ENCODE measurements around the gene OTOS. TPM values are rescaled to one million over a fixed set of nuclear protein-coding genes. Genes with fewer than 3 reads are reported as not detected.

OTOS gene
- total and polyA plus RNA-seq, 3 experiments from 2014 or later: not detected

- no peaks in the 10 kb centered on the region for H3K4me1 Mint-ChIP-seq
- no peak overlapping the region for H3K4me3 Mint-ChIP-seq
- no peaks in the 10 kb centered on the region for H3K4me1 ChIP-seq (ENCODE audit: insufficient read depth, low read length)
- ChIA-PET CTCF (interaction anchor here (1.1 kb wide), 1 partner anchor 22 kb away, joined by 3 read pairs; no protein-coding TSS in a partner anchor), POLR2A (no interaction called here)
- no peaks in the 10 kb centered on the region for H3K36me3 ChIP-seq (ENCODE audit: insufficient read depth, low read length)
- H3K27me3 ChIP-seq (ENCODE audit: insufficient read depth, low read length, poor library complexity, severe bottlenecking): no peaks in the 10 kb centered on the region
- H3K27ac ChIP-seq (ENCODE audit: low read depth, low read length): no peak overlapping the region
- H3K9me3 ChIP-seq (ENCODE audit: low read length): no peaks in the 10 kb centered on the region
- no peak overlapping the region for H3K27ac Mint-ChIP-seq
- peaks cover 0 to 1% (median 0%) of the 10 kb centered on the region in 3 donors for H3K36me3 Mint-ChIP-seq
- no peak overlapping the region for H3K4me3 ChIP-seq (ENCODE audit: low read length)
- no peaks in the 10 kb centered on the region for H3K9me3 Mint-ChIP-seq
- no peak for DNase-seq
- peaks cover 13 to 20% of the 10 kb centered on the region in 2 donors for H3K27me3 Mint-ChIP-seq
Measured at GRCh38 chr2:240165034-240165433, 24.6 kb upstream of the OTOS start.

- no peaks in the 10 kb centered on the region for H3K4me1 Mint-ChIP-seq
- CTCF ChIA-PET: no interaction called here
- H3K27ac ChIP-seq (ENCODE audit: low read depth, low read length): no peak overlapping the region
- POLR2A ChIA-PET: no interaction called here
- peaks cover 0 to 1% (median 0%) of the 10 kb centered on the region in 3 donors for H3K36me3 Mint-ChIP-seq
- no peaks in the 10 kb centered on the region for H3K36me3 ChIP-seq (ENCODE audit: insufficient read depth, low read length)
- H3K9me3 ChIP-seq (ENCODE audit: low read length): no peaks in the 10 kb centered on the region
- H3K4me1 ChIP-seq (ENCODE audit: insufficient read depth, low read length): no peaks in the 10 kb centered on the region
- H3K27me3 Mint-ChIP-seq: peaks cover 13 to 18% of the 10 kb centered on the region in 2 donors
- no peak overlapping the region for H3K4me3 Mint-ChIP-seq
- H3K27ac Mint-ChIP-seq: no peak overlapping the region
- H3K27me3 ChIP-seq (ENCODE audit: insufficient read depth, low read length, poor library complexity, severe bottlenecking): no peaks in the 10 kb centered on the region
- DNase-seq: no peak
- no peak overlapping the region for H3K4me3 ChIP-seq (ENCODE audit: low read length)
- H3K9me3 Mint-ChIP-seq: no peaks in the 10 kb centered on the region
Measured at GRCh38 chr2:240164586-240164985, 24.1 kb upstream of the OTOS start.

GRCh38 chr2:240163844-240164574 lies 23.6 kb upstream of the OTOS start:
- Histone ChIP-seq H3K27me3 (ENCODE audit: insufficient read depth, low read length, poor library complexity, severe bottlenecking) (no peaks in the 10 kb centered on the region), H3K27ac (ENCODE audit: low read depth, low read length) (no peak overlapping the region), H3K36me3 (ENCODE audit: insufficient read depth, low read length) (no peaks in the 10 kb centered on the region), H3K4me3 (ENCODE audit: low read length) (no peak overlapping the region), H3K4me1 (ENCODE audit: insufficient read depth, low read length) (no peaks in the 10 kb centered on the region), H3K9me3 (ENCODE audit: low read length) (no peaks in the 10 kb centered on the region)
- Mint-ChIP-seq H3K36me3 (peaks cover 0 to 1% (median 0%) of the 10 kb centered on the region in 3 donors), H3K4me3 (no peak overlapping the region), H3K4me1 (no peaks in the 10 kb centered on the region), H3K9me3 (no peaks in the 10 kb centered on the region), H3K27me3 (peaks cover 13 to 16% of the 10 kb centered on the region in 2 donors), H3K27ac (no peak overlapping the region)
- DNase-seq: no peak
- POLR2A ChIA-PET: no interaction called here
- CTCF ChIA-PET: no interaction called here

- Histone ChIP-seq H3K9me3 (ENCODE audit: low read length) (no peaks in the 10 kb centered on the region), H3K4me1 (ENCODE audit: insufficient read depth, low read length) (no peaks in the 10 kb centered on the region), H3K27ac (ENCODE audit: low read depth, low read length) (no peak overlapping the region), H3K27me3 (ENCODE audit: insufficient read depth, low read length, poor library complexity, severe bottlenecking) (no peaks in the 10 kb centered on the region), H3K36me3 (ENCODE audit: insufficient read depth, low read length) (no peaks in the 10 kb centered on the region), H3K4me3 (ENCODE audit: low read length) (no peak overlapping the region)
- ChIA-PET POLR2A (no interaction called here), CTCF (no interaction called here)
- Mint-ChIP-seq H3K27me3 (peaks cover 13% of the 10 kb centered on the region in 2 donors), H3K4me3 (no peak overlapping the region), H3K9me3 (no peaks in the 10 kb centered on the region), H3K36me3 (peaks cover 0 to 1% (median 0%) of the 10 kb centered on the region in 3 donors), H3K27ac (no peak overlapping the region), H3K4me1 (no peaks in the 10 kb centered on the region)
- no peak for DNase-seq
Measured at GRCh38 chr2:240162939-240163714, 22.7 kb upstream of the OTOS start.

- H3K9me3 ChIP-seq (ENCODE audit: low read length): no peaks in the 10 kb centered on the region
- Mint-ChIP-seq H3K4me3 (no peak overlapping the region), H3K36me3 (peaks cover 0 to 1% (median 0%) of the 10 kb centered on the region in 3 donors), H3K27me3 (peaks cover 12 to 13% of the 10 kb centered on the region in 2 donors), H3K4me1 (no peaks in the 10 kb centered on the region), H3K9me3 (no peaks in the 10 kb centered on the region), H3K27ac (no peak overlapping the region)
- no peaks in the 10 kb centered on the region for H3K36me3 ChIP-seq (ENCODE audit: insufficient read depth, low read length)
- H3K4me3 ChIP-seq (ENCODE audit: low read length): no peak overlapping the region
- no peak overlapping the region for H3K27ac ChIP-seq (ENCODE audit: low read depth, low read length)
- no peaks in the 10 kb centered on the region for H3K27me3 ChIP-seq (ENCODE audit: insufficient read depth, low read length, poor library complexity, severe bottlenecking)
- DNase-seq: no peak
- H3K4me1 ChIP-seq (ENCODE audit: insufficient read depth, low read length): no peaks in the 10 kb centered on the region
- ChIA-PET CTCF (no interaction called here), POLR2A (no interaction called here)
Measured at GRCh38 chr2:240162531-240162930, 22.1 kb upstream of the OTOS start.

GRCh38 chr2:240162032-240162431 lies 21.6 kb upstream of the OTOS start:
- Histone ChIP-seq H3K4me3 (ENCODE audit: low read length) (no peak overlapping the region), H3K4me1 (ENCODE audit: insufficient read depth, low read length) (no peaks in the 10 kb centered on the region), H3K9me3 (ENCODE audit: low read length) (no peaks in the 10 kb centered on the region), H3K36me3 (ENCODE audit: insufficient read depth, low read length) (no peaks in the 10 kb centered on the region), H3K27me3 (ENCODE audit: insufficient read depth, low read length, poor library complexity, severe bottlenecking) (no peaks in the 10 kb centered on the region), H3K27ac (ENCODE audit: low read depth, low read length) (no peak overlapping the region)
- peaks cover 0 to 1% (median 0%) of the 10 kb centered on the region in 3 donors for H3K36me3 Mint-ChIP-seq
- no peak for DNase-seq
- no peak overlapping the region for H3K27ac Mint-ChIP-seq
- no peak overlapping the region for H3K4me3 Mint-ChIP-seq
- POLR2A ChIA-PET: no interaction called here
- CTCF ChIA-PET: no interaction called here
- H3K27me3 Mint-ChIP-seq: peaks cover 12 to 13% of the 10 kb centered on the region in 2 donors
- no peaks in the 10 kb centered on the region for H3K4me1 Mint-ChIP-seq
- H3K9me3 Mint-ChIP-seq: no peaks in the 10 kb centered on the region

GRCh38 chr2:240161087-240161750 lies 20.8 kb upstream of the OTOS start:
- H3K4me3 ChIP-seq (ENCODE audit: low read length): no peak overlapping the region
- H3K9me3 Mint-ChIP-seq: no peaks in the 10 kb centered on the region
- H3K36me3 Mint-ChIP-seq: peaks cover 0 to 1% (median 0%) of the 10 kb centered on the region in 3 donors
- no peaks in the 10 kb centered on the region for H3K36me3 ChIP-seq (ENCODE audit: insufficient read depth, low read length)
- DNase-seq: no peak
- no peaks in the 10 kb centered on the region for H3K27me3 ChIP-seq (ENCODE audit: insufficient read depth, low read length, poor library complexity, severe bottlenecking)
- no peak overlapping the region for H3K4me3 Mint-ChIP-seq
- POLR2A ChIA-PET: no interaction called here
- H3K4me1 Mint-ChIP-seq: no peaks in the 10 kb centered on the region
- CTCF ChIA-PET: no interaction called here
- no peaks in the 10 kb centered on the region for H3K4me1 ChIP-seq (ENCODE audit: insufficient read depth, low read length)
- H3K27me3 Mint-ChIP-seq: peaks cover 9 to 13% of the 10 kb centered on the region in 2 donors
- H3K27ac ChIP-seq (ENCODE audit: low read depth, low read length): no peak overlapping the region
- H3K27ac Mint-ChIP-seq: no peak overlapping the region
- no peaks in the 10 kb centered on the region for H3K9me3 ChIP-seq (ENCODE audit: low read length)
